Stimulated activated CD8-positive, alpha-beta memory T cell treated with anti-CD3 and anti-CD28 coated beads, Interleukin-2, amount 100 ng/mL, for 1 hour (primary cell): ENCODE data around the gene EVA1B.

ENCODE experiments used
- DNase-seq, 2 donors: peaks; one replicate each; pipeline ENCODE4 v3.0.0-alpha.2; 2020; ENCODE audit warnings: low read depth in 2 of 2

Gene EVA1B

GRCh38 chr1:36320291-36320761, 3.1 kb downstream of the EVA1B start:
- DNase-seq, result no peak

DNA sequence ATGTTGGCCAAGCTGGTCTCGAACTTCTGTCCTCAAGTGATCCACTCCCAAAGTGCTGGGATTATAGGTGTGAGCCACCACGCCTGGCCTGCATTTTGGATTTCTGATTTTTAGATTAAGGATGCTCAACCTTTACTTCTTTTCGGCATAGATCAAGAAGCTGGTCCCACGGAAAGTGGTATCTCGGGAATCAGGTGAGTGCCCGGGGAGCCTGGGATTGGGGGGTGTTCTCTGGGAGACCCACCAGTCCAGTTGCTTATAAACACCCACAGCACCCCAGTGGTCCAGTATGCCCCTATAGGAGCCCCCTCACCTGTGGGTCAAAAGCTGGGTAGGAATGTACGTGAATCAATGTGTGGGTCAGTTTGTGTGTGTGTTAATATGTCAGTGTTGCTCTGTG, 14.0 kb downstream of the EVA1B start:
- no peak for DNase-seq

GRCh38 chr1:36307601-36308330, 15.7 kb downstream of the EVA1B start:
- DNase-seq, result no peak

DNA sequence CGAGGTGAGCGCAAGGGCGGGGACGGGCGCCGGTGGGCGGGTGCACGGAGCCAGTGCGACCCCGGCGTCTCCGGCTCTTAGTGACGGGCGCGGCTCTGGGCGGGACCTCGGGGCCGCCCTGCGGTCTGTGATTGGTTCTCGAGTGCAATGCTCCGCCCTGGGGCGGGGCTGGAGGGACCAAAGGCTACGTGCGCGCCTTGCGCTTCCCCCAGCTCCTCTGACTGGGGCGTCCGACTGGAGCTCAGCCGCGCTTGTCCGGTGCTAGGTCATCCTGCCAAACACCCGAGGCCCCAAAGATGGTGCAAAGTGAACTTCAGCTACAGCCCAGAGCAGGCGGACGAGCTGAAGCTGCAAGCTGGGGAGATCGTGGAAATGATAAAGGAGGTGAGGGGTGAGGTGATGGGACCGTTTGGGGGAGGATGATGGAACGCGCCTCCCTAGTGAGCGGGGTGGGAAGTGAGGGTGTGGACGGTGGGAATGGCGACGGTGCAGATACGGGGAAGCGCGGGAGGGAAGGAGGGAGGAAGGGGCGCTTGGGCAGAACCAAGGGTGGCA, 16.5 kb downstream of the EVA1B start:
- DNase-seq, result peak; percentile 83 to 87

- DNase-seq, result no peak
Measured at GRCh38 chr1:36306210-36306901, 17.1 kb downstream of the EVA1B start, which contains the start of gene SH3D21. TSS of gene SH3D21 (plus strand) at chr1:36306368. CDS start at chr1:36306421, 53 bp downstream.

DNA sequence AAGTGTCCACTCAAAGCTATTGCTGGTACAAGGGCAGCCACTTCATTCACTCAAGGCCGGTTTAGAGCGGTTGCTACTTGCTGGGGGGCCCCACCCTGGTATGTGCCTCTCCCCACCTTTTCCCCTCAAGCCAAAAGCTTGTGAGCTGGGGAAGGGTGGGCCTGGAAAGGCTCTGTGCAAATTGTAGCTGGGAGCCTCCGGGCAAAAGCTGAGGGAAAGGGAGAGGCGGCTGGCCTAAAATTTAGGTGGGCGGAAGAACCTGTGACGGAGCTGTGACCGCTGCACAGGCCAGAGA, 17.6 kb downstream of the EVA1B start:
- DNase-seq, result no peak

DNA sequence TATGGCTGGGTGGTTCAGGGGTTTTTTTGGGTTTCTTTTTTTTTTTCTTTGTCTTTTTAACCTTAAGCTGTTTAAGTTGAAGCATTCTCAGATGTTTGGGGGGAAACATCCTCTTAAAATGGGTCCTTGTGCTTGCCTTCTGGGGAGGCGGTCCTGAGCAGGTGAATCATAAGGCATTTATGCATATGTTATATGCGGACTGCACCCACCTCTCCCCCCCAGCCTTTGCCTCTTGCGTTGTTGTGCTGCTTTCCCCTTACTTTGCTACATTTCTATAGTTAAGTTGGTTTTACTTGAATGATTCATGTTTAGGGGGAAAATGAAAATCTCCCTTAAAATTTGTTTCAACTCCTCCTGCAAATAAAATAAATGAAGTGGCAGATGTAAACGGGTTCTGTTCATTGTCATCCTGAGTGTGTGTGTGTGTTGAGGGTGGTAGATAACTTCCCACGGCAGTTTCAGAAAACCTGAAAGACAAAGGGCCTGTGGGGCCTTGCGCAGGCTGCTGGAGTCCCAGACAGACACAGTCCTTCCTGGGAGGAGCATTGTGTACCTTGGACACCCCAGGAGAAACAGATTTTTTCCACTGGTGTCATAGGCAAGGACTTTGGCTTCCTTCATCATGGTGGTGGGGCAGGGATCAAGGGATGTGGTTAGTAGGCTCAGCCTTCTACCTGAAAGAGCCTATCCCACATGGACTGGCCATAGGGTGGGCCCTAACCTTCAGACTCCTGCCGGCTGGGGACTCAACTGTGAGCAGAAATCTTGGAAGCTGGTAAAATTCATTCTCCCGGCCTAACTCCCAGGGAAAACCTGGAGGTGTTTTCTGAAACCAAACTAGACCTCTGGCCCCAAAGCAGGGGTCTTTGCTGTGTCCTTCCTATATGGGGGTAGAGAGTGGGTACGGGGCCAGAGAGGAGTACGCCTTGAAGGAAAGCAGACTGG, 18.2 kb downstream of the EVA1B start:
- DNase-seq, result no peak

DNA sequence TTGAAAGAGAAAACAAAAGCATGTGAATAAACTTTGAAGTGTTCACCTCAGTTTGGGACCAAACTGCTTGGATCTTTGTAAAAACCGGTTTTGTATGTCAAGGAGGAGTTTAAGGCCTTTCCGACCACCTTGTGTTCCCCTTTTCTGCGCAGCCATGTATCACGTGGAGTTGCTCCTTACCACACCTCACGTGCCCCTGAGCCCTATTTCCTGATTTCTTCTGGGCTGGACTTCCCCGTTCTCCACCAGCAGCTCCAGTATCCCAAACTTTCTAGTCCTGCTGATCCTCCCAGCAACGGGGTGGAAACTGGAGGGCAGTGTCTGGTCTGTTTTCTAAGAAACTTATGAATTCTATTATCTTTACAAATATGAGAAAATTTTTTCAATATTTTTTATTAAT, 18.9 kb downstream of the EVA1B start:
- DNase-seq, result no peak

DNA sequence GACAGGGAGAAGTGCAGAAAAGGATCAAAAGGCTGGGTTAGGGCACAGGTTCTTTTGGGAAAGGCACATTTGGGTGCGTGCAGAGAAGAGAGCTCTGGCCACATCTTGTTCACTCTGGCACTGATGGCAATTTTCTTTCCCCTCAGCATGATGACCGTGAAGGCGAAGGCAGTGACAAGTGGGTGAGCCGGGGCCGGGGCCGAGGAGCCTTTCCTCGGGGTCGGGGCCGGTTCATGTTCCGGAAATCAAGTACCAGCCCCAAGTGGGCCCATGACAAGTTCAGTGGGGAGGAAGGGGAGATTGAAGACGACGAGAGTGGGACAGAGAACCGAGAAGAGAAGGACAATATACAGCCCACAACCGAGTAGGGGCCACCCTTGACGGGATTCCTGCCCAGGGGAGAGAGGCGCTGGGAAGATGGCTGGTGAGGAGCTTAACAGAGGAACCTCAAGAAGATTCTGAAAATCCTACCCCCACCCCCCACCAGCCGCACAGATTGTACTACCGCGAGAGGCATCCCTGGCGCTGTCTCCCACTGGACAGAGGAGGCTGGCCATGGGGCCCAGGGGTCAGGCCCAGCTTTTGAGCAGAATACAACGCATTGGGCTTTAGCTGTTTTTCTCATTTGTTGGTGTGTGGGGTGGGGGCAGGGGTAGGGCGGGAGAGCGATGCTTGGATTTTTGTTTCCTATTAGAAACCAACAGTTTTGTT, 19.6 kb downstream of the EVA1B start:
- no peak for DNase-seq

DNA sequence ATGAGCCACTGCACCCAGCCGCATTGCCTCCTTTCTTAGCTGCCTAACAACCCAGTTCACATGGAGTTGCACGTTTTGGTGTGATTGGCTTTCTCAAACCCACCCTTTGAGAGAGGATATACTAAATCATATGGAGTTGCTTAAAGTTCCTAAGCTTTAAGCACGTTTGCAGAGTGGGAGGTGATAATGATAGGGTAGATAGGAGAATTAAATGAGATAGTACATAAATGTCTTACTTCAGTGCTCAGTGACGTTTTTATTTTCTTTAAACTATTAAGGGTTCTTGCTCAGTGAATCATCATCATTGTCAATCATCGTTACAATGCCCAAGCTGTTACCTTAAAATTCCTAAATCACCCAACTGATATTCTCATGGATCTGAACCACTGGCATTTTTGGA, 20.2 kb downstream of the EVA1B start:
- no peak for DNase-seq

DNA sequence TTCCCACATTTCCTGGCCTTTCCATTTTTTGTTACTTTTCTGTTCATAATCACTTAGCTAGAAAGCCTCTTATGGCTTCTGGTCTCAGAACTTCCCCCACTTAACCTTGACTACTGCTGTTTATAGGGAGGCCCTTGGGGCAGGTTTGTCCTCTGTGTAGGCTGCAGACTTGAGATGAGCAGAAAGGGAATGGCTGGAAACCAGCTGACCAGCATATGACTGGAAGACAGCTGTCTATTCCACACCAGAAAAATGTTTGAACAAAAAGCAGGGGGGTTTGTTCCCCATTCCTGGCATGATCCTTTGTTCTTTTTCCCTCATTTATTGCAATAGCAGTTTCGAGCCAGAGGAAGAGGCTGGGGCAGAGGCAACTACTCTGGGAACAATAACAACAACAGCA, 22.2 kb downstream of the EVA1B start:
- no peak for DNase-seq

- DNase-seq, result no peak
Measured at GRCh38 chr1:36300526-36300925, 22.9 kb downstream of the EVA1B start.

GRCh38 chr1:36298640-36299039, 24.8 kb downstream of the EVA1B start:
- DNase-seq, result no peak

DNA sequence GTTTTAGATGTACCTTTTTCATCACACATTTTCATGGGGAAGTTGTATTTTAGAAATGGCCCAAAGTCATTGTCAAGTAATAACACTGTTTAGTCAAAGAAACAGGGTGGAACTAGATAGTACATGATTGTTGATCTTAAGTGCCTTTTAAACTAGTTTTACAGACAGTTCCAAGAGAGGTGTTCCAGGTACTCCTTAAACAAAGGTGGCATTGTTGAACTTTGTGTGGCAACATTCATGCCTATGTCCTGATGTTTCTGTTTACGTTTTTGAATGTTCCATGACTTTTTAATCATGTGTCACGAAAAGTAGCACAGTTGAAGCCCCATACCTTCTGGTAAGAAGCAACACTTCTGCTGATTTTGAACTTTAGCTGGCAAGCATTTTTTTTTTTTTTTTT, 26.4 kb downstream of the EVA1B start:
- DNase-seq, result no peak

GRCh38 chr1:36295390-36295789, 28.1 kb downstream of the EVA1B start:
- no peak for DNase-seq

- DNase-seq, result no peak
Measured at GRCh38 chr1:36287595-36287994, 35.9 kb downstream of the EVA1B start.

DNA sequence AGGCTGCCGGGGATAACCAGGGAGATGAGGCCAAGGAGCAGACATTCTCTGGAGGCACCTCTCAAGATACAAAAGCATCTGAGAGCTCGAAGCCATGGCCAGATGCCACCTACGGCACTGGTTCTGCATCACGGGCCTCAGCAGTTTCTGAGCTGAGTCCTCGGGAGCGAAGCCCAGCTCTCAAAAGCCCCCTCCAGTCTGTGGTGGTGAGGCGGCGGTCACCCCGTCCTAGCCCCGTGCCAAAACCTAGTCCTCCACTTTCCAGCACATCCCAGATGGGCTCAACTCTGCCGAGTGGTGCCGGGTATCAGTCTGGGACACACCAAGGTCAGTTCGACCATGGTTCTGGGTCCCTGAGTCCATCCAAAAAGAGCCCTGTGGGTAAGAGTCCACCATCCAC, 36.6 kb downstream of the EVA1B start:
- no peak for DNase-seq

DNA sequence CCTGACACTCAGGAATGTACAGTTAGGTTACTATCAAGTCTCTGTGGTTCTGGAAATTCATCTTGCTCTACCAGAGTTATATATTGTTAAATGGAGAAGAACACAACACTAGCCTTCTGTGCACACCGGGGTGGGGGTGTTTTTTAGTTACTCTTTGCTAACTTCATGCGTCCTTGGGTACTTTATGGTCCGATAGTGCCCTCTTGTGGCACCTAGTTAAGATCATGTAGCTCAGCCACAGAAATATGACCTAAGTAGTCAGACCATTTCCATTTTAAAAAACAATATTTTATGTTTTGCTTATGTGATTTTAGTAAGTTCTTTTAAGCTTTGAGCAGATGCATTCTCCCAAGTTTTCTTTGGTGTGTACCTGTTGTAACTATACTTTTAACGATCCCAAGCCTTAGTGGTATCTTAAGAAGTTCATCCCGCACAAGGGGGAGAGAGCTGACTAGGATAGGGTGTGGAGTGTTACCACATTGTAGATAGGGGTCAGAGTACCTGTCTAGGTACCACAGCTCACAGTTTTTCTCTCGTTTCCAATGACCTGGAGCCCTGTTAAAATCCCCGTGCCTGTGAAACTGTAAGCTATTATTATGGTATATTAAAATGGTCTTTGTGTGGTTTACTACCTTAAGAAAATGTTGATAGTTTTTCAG, 37.9 kb downstream of the EVA1B start:
- DNase-seq, result peak in 1 of 2 donors; percentile 24

DNA sequence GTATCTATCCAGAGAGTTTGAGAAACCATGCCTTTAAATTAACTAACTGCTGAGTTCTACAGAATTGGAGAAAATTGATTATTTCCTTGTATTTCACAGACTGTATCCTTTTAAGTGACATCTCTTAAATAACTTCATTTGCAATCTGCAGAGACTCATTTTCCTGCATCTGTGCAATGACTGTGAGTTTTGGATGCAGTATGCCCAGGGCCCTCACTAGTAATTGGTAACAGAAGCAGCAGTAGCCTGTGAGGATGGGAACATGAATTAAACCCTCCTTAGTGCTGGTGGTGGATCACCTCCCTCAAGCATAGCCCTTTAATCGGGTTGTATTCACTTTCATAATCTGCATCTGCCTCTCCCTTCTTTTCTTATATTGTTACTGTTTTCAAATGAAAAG, 38.9 kb downstream of the EVA1B start:
- DNase-seq, result no peak

DNA sequence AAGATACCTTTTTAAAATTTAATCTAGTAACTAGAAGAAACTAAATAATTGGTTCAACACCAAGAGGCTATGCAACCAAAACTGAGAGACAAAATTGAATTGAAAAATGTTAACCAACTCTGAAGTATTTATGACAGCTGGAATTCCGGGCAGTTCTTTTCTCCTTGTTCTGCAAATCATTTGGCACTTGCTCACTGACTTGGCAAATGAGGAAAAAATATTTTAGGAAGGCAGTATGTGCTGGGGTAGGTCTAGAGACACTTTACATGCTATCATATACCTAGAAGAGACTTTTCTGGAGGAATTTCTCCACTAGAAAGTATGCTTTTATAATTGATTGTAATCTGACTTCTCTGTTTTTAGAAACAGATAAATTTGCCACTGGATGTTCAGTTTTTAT, 39.4 kb downstream of the EVA1B start:
- DNase-seq, result no peak

GRCh38 chr1:36279789-36280296, 43.6 kb downstream of the EVA1B start:
- DNase-seq, result no peak
